PFSK-1 (cell line): ENCODE measurements around the gene HSF5.

Experiments
- POLR2AphosphoS5 ChIP-seq: IDR thresholded peaks from 2 replicates; pipeline ENCODE4 v1.6.1; 2012; ENCODE audit warnings: low read depth, mild to moderate bottlenecking, control low read depth, low read length, moderate library complexity
- REST ChIP-seq, 2 experiments: IDR thresholded peaks; 2 replicates each; pipeline versions ENCODE4 v1.6.1 to v1.8.0; 2011 to 2012; ENCODE audit warnings: low read depth in 2 of 2, low read length in 2 of 2, control low read depth in 1 of 2, inconsistent platforms in 1 of 2, mild to moderate bottlenecking in 1 of 2, moderate library complexity in 1 of 2; ENCODE audit not compliant: insufficient read depth in 1 of 2
- SIN3A ChIP-seq: IDR thresholded peaks from 2 replicates; pipeline ENCODE4 v1.6.1; 2012; ENCODE audit warnings: mild to moderate bottlenecking, low read length, moderate library complexity, borderline replicate concordance; ENCODE audit not compliant: insufficient read depth
- TAF1 ChIP-seq: IDR thresholded peaks from 2 replicates; pipeline ENCODE4 v1.6.1; 2012; ENCODE audit warnings: low read length, control low read depth, borderline replicate concordance; ENCODE audit not compliant: insufficient read depth

GRCh38 chr17:58421711-58422110 lies 66.5 kb downstream of the HSF5 start:
- TF ChIP-seq REST (IDR thresholded peaks at IDR 0.05; ENCODE audit: insufficient read depth in 1 of 2, low read depth in 2 of 2, low read length in 2 of 2) = no peak
- TF ChIP-seq SIN3A = no peak
- no peak for TF ChIP-seq POLR2AphosphoS5
- no peak for TF ChIP-seq TAF1
